NCI-H345 treated with DMSO at 0.1 percent for 48 hours (cell line): ENCODE measurements around the gene AHRR.
A peak's percentile ranks its signal among the peaks of the same experiment; 100 is the strongest.
"Not testable (repeated sequence)": the region's sequence is repeated elsewhere in the genome, so short reads cannot be mapped to it uniquely, and the experiment has no call there.

Experiments used
- DNase-seq: peaks from one replicate; lab custom pipeline; 2025; ENCODE audit not compliant: unreplicated experiment; lab: John Stamatoyannopoulos, UW

AHRR gene

DNA sequence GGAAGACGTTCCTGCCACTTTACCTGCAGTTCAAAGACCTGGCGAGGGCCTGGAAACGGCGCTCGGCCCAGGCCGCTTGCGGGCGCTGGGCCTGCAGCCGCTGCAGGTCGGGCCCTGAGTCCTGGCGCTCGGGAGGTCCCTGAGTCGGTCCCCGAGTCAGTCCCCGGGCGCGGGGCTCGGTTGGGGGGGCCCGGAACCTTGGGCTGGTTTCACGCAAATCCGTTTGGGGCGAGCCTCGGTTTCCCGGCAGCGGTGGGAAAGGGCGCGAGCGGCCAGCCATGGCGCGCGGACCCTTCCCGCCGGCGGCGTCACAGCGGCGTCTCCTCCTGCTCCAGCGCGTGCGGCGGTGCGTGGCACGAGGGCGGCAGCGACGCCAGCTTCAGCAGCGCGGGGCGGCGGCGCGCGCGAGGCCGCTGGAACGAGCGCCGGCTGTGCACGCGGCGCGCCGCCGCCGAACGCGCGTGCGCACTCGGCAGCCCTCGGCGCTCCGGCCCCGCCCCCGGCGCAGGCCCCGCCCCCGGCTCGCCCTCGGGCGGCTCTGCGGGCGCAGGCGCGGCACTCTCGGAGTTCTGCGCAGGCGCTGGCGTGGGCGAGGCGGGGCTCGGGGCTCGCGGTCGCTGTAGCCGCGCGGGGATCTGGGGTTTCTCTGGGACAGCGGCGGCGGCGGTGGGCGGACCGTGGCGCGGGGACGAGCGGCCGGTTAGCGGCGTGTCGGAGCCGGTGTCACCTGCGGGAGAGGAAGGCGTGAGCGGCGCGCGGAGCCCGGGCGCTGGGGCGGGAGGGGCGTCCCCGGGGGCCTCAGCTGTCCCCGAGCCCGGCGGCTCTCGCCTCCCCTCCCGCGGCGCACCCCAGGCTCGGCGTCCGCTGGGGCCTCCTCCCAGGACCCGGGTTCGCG, 151.4 kb downstream of the AHRR start:
- DNase-seq, result peak; percentile 43

DNA sequence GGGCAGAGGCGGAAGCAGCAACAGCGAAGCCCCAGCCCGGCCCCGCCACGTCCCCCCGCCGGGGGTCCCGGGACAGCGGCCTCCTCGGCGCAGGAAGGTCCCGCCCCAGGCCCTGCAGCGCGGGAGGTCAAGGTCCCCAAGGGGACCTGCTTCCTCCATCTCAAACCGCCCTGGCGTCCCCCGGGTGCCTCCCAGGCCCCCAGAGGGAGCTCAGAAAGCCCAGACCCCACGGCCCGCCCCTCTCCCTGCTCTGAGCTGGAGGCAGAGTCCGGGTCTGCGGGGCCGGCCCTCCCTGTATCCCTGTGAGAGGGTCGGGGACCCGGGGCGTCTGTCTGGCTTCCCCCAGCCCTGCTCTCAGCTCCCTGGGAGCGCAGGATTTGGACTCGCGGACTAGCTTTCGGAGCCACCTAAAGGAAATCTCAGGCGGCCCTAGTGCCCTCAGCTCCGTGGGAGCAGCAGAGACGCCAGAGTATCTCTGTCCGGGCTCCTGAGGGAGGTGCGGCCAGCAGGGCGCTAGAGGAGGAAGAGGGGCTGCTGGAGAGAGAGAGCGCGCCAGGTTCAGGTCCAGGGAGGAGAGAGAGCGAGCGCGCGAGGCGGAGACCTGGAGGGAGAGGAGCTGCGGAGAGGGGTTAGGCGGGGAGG, 152.2 kb downstream of the AHRR start:
- DNase-seq, result no peak

DNA sequence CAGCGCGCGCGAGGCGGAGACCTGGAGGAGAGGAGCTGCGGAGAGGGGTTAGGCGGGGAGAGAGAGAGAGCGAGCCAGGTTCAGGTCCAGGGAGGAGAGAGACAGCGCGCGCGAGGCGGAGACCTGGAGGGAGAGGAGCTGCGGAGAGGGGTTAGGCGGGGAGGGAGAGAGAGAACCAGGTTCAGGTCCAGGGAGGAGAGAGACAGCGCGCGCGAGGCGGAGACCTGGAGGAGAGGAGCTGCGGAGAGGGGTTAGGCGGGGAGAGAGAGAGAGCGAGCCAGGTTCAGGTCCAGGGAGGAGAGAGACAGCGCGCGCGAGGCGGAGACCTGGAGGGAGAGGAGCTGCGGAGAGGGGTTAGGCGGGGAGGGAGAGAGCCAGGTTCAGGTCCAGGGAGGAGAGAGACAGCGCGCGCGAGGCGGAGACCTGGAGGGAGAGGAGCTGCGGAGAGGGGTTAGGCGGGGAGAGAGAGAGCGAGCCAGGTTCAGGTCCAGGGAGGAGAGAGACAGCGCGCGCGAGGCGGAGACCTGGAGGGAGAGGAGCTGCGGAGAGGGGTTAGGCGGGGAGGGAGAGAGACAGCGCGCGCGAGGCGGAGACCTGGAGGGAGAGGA, 152.8 kb downstream of the AHRR start:
- not testable (repeated sequence) for DNase-seq

DNA sequence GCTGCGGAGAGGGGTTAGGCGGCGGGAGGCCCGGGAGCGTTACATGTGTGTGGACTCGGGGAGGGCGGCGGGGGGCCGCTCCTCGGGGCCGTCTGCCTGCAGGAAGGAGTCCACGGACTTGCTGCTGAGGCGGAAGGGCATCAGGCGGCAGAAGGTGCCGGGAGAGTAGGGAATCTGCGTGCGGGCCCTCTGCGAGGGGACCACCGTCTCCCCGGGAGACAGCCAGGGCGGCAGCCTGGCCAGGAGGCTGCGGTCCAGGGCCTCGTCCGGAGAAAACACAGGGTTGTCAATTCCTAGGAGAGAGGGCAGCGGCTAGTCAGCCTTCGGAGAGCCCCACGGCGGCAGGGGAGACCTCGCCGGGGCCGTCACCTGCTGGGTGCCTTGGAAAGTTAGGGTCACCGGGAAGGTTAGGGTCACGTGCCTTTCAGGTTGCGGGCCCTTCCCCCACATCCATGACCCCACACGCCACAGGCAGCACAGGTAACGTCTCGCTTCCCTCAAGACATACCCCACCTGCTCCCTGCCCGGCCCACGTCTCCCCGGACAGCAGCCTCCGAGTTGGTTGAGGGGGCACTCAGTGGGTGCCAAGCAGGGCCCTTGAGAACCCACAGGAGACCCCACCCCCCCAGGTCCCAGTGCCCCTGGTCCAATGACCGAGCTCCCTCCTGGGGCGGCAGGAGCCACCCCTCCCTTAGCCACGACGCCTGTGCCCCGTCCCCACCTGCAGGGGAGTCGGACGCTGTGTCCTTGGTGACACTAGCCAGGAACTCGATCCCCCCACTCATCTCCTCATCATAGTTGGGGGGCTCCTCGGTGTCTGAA, 153.5 kb downstream of the AHRR start:
- no peak for DNase-seq

DNA sequence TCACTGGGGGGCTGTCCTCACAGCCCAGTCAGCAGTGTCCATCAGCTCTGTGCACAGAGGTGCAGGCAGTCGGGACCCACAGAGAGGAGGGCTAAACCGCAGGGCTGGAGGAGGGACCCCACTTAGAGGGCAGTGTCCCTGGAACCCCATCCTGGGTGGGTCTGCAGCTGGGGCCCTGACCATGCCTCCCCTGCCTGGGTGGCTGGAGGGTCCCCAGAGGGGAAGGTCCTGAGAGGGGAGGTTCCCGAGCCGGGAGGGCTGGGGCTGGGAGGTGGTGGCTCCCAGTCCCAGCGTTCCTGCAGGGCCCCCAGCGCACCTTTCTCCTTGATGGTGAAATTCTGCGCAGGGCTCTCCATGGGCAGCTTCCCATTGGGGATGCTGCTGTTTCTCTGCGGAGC, 154.2 kb downstream of the AHRR start:
- DNase-seq, result no peak

DNA sequence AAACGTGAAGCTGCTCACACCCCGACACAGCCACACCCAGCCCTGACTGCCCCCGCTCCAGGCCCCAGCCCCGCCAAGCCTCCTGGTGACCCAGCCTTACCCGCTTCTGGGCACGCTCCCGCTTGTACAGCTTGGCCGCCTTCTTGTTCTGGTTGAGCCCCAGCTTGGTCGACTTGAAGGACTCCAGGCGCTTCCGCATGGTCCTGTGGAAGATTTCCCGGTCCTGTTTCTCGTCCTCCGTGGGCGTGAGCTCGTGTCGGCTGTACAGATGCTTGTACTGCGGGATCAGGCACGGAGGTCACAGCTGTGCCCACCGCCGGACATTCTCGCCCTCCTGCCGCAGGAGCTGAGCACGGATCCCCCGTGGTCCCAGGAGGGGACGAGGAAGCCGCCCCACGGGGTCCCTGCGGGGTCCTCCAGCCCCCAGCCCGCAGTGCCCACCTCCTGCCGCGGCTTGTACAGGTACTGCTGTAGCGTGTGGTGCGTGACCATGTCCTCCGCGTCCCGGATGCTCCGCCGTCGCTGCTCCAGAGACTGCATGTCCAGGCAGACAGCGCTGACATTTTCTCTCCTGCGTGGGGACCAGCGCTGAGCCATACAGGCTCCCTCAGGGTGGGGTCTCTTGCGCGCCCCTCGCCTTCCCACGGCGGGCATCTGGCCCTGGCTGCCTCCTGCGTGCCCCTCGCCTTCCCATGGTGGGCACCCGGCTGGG, 154.7 kb downstream of the AHRR start:
- no peak for DNase-seq

DNA sequence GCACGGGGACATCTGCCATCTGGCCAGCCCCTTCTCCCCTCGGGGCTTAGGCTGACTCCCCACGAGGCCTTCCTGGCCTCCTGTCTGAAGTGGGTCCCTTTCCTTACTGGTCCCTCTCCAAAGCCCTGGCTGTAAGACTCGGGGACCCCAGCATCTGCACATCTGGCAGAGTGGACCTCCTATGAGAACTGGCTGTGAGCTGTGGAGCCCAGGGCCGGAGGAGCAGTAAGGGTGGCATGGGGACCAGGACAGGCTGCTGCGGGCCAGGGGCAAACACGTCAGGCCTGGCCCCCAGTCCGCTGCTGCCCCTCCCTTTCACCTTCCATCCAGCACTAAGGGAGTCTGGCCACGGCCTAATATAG, 155.3 kb downstream of the AHRR start:
- no peak for DNase-seq

DNA sequence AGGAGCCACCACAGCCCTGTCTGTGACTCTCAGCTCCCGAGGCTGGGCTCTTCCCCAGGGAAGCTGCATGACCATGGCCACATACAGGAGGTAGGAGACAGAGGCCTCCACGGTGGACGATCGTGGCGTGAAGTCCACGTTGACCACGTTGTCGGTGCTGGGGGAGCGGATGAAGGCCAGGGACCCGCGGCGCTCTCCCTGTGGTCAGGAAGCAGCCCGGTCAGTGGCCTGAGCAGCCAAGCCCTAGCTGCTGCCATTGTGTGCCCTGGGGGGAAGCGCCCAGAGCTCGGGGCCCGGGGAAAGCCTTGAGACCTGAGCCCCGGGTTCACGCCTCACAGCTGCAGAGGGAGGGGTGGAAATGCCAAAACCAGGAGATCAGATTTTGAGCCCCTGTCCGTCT, 155.7 kb downstream of the AHRR start:
- DNase-seq, result no peak

DNA sequence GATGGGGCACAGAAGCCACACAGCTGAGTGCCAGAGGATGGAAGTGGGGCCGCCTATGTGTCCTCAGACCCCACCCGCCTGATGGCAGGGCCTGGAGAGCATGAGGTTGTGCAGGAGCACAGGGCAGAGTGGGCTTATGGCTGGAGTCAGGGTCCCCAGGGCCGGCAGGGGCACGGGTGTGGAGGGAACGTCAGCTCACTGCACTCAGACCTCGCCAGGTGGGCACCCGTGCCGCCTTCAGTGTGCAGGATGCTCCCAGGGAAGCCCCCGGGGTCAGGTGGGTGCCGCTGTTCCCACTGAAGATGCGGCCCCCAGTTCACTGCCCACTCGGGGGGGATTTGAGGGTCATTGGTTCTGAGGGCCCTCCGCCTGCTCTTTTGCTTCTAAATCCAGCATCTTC, 156.4 kb downstream of the AHRR start:
- no peak for DNase-seq

DNA sequence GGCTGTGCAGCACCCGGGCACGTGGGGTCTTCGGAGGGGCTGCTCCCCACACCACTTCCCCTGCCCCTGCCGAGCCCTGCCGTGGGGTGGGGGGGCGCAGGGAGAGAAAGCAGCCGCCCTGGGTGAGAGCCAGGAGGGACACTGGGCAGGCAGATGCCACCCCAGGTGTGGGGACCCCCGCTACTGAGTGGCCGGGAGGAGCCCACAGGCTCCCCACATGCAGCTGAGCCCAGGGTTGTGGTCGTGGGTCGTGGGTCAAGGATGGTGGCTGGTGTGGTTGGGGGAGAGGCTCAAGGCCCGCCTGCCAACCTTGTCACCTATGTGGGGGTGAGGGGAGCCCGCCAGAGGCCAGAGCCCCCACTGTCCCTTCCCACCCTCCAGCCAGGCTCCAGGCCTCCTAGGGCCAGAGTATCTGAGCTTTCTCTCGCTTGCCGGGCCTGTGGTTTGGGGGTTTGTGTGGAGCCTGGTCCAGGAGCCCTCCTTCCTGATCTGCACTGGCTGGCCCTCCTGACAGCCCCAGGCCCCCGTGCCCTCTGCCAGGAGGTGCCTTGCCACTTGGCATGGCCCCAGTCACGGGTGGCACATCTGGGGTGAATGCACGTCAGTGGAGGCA, 157.0 kb downstream of the AHRR start:
- DNase-seq, result no peak

DNA sequence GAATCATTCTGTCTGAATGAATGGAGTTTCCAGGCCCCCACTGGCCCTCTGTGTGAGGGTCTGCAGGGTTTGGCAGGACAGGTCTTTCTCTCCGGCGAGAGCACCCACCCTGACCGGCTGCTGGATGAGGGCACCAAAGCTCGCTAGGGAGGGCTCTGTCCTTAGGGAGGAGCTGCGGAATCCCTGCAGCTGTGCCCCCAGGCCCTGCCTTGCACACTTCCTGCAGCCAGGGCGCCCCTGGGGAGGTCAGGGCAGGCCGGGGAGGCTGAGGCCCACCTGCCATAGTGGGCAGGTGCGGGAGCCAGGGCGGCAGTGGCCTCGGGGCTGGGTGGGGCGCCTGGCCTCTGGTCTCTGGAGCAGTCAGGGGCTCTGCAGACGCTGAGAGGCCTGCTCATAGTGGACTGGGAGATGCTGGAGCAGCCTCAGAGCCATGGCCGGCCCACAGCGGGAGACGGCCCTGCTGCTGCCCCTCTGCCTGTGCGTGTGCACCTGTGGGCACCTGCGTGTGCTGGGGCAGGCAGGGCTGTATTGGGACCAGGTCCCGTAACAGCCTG, 157.5 kb downstream of the AHRR start:
- DNase-seq, result no peak

DNA sequence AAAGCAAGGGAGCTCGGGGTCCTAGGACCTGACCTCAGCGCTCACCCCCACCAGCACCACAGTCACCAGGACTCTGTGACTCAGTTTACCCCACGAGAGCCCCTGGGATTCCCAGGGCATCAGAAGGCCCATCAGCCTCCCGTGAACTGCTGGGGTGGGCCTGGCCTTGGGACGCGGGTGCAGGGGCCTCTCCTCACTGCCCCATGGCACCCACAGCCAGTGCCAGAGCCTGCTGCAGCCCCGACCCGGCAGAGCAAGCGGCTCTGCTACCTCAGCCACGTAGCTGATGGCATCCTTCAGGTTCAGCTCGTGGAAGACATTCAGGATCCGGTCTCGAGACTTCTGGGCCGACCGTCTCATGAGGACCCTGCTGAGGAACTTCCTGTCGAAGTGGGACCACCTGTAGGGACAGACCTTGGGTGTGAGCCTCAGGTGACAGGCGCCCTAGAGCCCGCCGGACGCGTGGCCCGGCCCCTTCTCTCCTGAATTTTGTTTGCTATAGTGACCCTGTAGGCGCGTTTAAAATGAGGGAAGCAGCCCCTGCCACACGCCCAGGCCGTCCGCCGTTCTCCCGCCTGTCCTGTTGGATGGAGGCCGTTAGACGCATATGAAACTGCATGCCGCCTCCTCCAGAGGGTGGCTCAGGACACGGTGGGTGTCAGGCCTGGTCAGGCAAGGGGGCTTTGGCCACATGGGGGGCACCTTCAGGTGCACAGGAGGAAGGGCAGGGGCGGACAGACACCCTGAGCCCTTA, 158.2 kb downstream of the AHRR start:
- DNase-seq, result no peak

DNA sequence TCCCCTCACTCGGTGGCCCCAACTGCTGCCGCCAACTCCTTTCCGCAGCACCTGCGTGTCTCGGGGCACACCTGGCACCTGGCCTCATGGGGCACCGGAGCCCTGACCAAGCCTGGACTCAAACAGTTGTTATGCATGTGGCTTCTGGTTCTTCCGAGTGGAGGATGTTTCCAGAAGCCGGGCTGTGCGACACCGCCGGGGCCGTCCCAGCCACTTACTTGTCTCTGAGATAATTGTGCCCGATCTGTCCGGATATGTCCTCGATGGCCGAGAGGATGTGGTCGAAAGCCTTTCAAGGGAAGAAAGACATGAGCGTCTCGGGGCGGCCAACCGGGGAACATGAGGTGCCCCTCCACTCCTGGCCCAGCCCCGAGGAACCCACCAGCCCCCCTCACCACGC, 159.8 kb downstream of the AHRR start:
- DNase-seq, result no peak

DNA sequence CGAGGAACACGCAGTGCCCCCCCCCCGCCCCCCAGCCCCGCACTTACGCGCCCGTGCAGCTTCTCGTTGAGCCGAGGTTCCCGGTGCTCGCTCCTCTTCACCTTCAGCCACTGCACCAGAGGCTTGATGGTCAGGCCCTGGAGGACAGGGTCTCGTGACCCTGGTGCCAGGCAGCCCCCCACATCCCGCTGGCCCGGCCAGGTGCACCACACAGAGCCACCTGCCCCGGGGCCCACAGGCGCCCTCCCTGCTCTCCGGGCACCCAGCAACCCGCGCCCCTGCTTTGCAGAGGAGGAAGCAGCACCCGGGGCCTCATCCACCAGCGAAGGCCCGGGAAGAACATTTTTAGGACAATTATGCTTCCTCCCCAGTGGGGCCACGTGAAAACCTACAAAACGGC, 160.5 kb downstream of the AHRR start:
- no peak for DNase-seq

DNA sequence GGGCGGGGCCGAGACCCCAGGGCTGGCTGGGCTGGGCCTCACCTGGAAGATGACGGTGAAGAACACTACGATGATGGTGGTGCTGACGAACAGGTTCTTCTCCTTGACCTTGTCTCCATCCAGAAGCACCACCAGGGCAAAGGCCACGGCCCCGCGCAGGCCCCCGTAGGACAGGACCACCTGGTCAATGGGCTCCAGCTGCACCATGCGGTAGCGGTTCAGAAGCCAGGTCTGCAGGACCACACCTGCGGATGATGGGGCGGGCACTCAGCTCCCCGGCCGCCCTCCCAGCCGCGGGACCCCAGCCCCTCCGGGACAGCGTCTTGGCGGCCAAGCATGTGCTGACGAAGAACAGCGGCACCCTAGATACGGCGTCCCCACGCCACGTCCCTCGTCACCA, 161.0 kb downstream of the AHRR start:
- no peak for DNase-seq

DNA sequence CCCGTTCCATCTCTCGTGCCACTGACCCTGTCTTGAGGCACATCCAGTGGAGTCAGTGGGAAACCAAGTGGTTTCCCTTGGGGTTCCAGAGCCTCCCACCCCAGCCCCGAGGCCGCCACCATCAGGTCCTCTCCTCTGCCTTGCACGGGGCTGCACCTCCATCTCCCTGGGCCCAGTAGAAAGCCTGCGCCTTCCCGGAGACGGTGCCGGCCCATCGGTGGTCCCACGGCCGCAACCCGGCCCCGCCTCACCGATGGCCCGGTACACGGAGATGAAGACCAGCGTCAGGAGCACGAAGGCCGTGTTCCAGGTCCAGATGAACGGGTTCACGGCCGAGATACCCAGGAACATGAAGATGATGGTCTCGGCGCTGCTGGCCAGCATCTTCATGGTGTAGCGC, 161.5 kb downstream of the AHRR start:
- DNase-seq, result no peak

DNA sequence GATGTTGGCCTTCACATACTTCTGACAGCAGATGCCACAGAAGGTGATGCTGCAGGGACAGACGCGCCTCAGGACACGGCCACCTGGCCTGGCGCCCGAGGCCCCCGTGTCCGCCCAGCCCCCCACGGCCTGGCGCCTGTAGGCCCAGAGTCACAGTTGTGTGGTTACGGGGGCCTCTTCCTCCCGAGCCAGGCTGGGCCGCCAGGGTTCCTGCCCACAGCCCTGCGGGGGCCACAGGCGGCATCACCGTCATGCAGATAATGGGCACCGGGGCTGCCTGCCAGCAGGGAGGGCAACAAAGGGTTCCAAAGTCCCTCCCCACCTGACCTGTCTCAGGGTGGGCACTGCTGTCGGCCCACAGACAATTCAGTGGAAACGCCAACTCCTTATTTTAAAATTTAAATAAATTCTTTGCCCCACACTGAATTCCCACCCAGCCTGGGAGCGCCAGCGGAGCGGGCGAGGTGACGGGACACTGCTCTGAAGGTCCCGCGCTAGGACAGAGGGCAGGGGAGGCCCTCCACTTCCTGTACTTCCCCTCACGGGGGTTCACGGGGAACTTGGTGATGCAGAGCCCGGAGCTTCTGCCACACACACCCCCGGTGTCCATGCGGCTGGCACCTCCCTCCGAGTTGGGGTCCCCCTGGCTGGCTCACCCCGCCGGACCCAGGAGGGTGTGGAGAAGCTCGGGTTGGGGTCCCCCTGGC, 162.1 kb downstream of the AHRR start:
- DNase-seq, result no peak

DNA sequence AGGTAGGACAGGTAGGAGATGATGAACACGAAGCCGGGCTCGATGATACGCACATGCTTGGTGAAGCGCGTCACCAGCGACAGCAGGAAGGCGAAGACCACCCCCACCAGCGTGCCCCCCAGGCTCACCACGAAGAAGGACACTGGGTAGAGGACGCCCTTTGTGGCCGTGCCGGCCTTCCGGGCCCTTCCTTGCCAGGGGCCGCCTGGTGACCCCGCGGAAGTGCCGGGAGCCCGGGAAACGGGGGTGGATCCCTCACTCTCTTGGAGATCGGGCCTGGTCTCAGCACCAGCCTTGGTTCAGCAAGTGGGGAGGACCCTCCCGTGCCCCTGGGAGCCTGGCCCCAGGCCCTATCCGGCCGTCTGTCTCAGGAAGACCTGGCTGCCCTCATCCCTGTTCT, 163.0 kb downstream of the AHRR start:
- DNase-seq, result no peak
